ENCODE measurements around the gene SH3BGR.

GRCh38 chr21:39510240-39510639, 58.5 kb downstream of the SH3BGR start:
- TF ChIP-seq ELK1 (IDR thresholded peaks at IDR 0.05; ENCODE audit: borderline replicate concordance, low read depth, low read length) (no peak), POLR2A (IDR thresholded peaks at IDR 0.05; ENCODE audit: low read depth, low read length) (no peak), MXI1 (IDR thresholded peaks at IDR 0.05; ENCODE audit: borderline replicate concordance, low read depth, low read length) (no peak)

Data from IMR-90 (cell line).